HFFc6 (cell line): ENCODE results near the gene SPOCK1. TPM values are rescaled to one million over a fixed set of nuclear protein-coding genes. Genes with fewer than 3 reads are reported as not detected.
A peak's percentile ranks its signal among the peaks of the same experiment; 100 is the strongest.
"Not testable (repeated sequence)": the region's sequence is repeated elsewhere in the genome, so short reads cannot be mapped to it uniquely, and the experiment has no call there.

Experiments
- DNase-seq: peaks from one replicate; pipeline ENCODE4 v3.0.0-alpha.2; 2018
- H3K27ac Mint-ChIP-seq: 2 replicates; pipeline ENCODE4 v1.8.0; 2020; ENCODE audit warnings: mild to moderate bottlenecking, mixed read lengths
- H3K27me3 Mint-ChIP-seq: 2 replicates; pipeline ENCODE4 v1.8.0; 2021; ENCODE audit warnings: mild to moderate bottlenecking, moderate library complexity, mixed read lengths; ENCODE audit not compliant: insufficient read depth
- H3K36me3 Mint-ChIP-seq: 2 replicates; pipeline ENCODE4 v1.8.0; 2021; ENCODE audit warnings: low read depth, mixed read lengths
- H3K4me1 Mint-ChIP-seq: 2 replicates; pipeline ENCODE4 v1.8.0; 2020; ENCODE audit warnings: low read depth, mixed read lengths
- H3K4me3 Mint-ChIP-seq: 2 replicates; pipeline ENCODE4 v1.8.0; 2020; ENCODE audit warnings: mild to moderate bottlenecking, moderate library complexity, mixed read lengths
- H3K9me3 Mint-ChIP-seq: 2 replicates; pipeline ENCODE4 v1.8.0; 2020; ENCODE audit warnings: mild to moderate bottlenecking, mixed read lengths
- CTCF ChIP-seq: fragments of 200-600 bp; sonication (generic); IDR thresholded peaks from 2 replicates; pipeline ENCODE4 v1.5.0; 2021; ENCODE audit warnings: antibody characterized with exemption, mild to moderate bottlenecking
- total RNA-seq, 6 experiments: library from RNA; stranded (reverse); fragmentation: NEBNext Ultra II Directional; extraction: Animal tissue kit (Norgen Biotek cat#: 25700); gene quantifications; 2 replicates in 1 of 6; 3 replicates in 5 of 6; pipeline ENCODE4 v1.2.3, GENCODE V29; 2021

SPOCK1 gene
- total RNA-seq, 6 experiments from 2014 or later, result 111 to 170 (median 125) TPM

- Mint-ChIP-seq H3K4me1 (peaks cover 40% of the 10 kb centered on the region), H3K4me3 (peak overlapping the region; percentile 66), H3K27ac (peak overlapping the region; percentile 81), H3K36me3 (peaks cover 5% of the 10 kb centered on the region; the same call in 1 of the 2 replicates), H3K9me3 (no peaks in the 10 kb centered on the region), H3K27me3 (peaks cover 3% of the 10 kb centered on the region)
- no peak for TF ChIP-seq CTCF
- DNase-seq, result peak; percentile 89
Measured at GRCh38 chr5:137264573-137264972, 234.6 kb downstream of the SPOCK1 start.

GRCh38 chr5:137264041-137264440, 235.1 kb downstream of the SPOCK1 start:
- Mint-ChIP-seq H3K4me3 (peak overlapping the region; percentile 66), H3K36me3 (peaks cover 5% of the 10 kb centered on the region; the same call in 1 of the 2 replicates), H3K27ac (peak overlapping the region; percentile 81), H3K9me3 (no peaks in the 10 kb centered on the region), H3K27me3 (peaks cover 3% of the 10 kb centered on the region), H3K4me1 (peaks cover 40% of the 10 kb centered on the region)
- TF ChIP-seq CTCF, result no peak
- DNase-seq, result peak; percentile 17

- H3K4me3 Mint-ChIP-seq, result no peak overlapping the region
- peaks cover 39% of the 10 kb centered on the region for H3K4me1 Mint-ChIP-seq
- DNase-seq, result no peak
- H3K36me3 Mint-ChIP-seq, result peaks cover 5% of the 10 kb centered on the region; the same call in 1 of the 2 replicates
- H3K27me3 Mint-ChIP-seq, result peaks cover 3% of the 10 kb centered on the region
- no peaks in the 10 kb centered on the region for H3K9me3 Mint-ChIP-seq
- H3K27ac Mint-ChIP-seq, result peak overlapping the region; percentile 81; the same call in 1 of the 2 replicates
- TF ChIP-seq CTCF, result no peak
Measured at GRCh38 chr5:137263371-137264005, 235.6 kb downstream of the SPOCK1 start.

GRCh38 chr5:137262818-137263217, 236.3 kb downstream of the SPOCK1 start:
- DNase-seq, result no peak
- Mint-ChIP-seq H3K4me1 (peaks cover 35% of the 10 kb centered on the region), H3K27ac (no peak overlapping the region), H3K27me3 (peaks cover 3% of the 10 kb centered on the region), H3K9me3 (no peaks in the 10 kb centered on the region), H3K4me3 (no peak overlapping the region), H3K36me3 (peaks cover 4% of the 10 kb centered on the region; the same call in 1 of the 2 replicates)
- no peak for TF ChIP-seq CTCF

GRCh38 chr5:137260820-137261695, 238.1 kb downstream of the SPOCK1 start:
- Mint-ChIP-seq H3K27ac (no peak overlapping the region), H3K27me3 (peaks cover 3% of the 10 kb centered on the region), H3K36me3 (no peaks in the 10 kb centered on the region; the same call in 1 of the 2 replicates), H3K9me3 (no peaks in the 10 kb centered on the region), H3K4me1 (peaks cover 27% of the 10 kb centered on the region), H3K4me3 (no peak overlapping the region)
- DNase-seq, result no peak
- TF ChIP-seq CTCF, result no peak

- not testable (repeated sequence) for DNase-seq, H3K4me3 Mint-ChIP-seq
- peaks cover 19% of the 10 kb centered on the region for H3K4me1 Mint-ChIP-seq
Measured at GRCh38 chr5:137259115-137259514, 240.0 kb downstream of the SPOCK1 start.

More at GRCh38 chr5:137259115-137259514, 240.0 kb downstream of the SPOCK1 start:
- not testable (repeated sequence) for H3K27me3 Mint-ChIP-seq, H3K36me3 Mint-ChIP-seq, H3K27ac Mint-ChIP-seq, H3K9me3 Mint-ChIP-seq
